K562 (cell line): ENCODE results near the gene FKBP9. TPM values are rescaled to one million over a fixed set of nuclear protein-coding genes. Genes with fewer than 3 reads are reported as not detected.

Source experiments
- ATAC-seq: fragments of 200-7000 bp; cut with Tn5 transposase; 3 replicates; pipeline ENCODE4 v1.9.1; 2020; ENCODE audit warnings: moderate library complexity
- BruUV-seq: library from RNA; stranded (reverse); fragments of 400-500 nt; replicated peaks from 2 replicates; lab custom pipeline; 2021; lab: Mats Ljungman, UMichigan
- CTCF ChIA-PET: fragments of 300-600 bp; formaldehyde crosslinking; extraction: SDS; loops from one replicate; lab custom pipeline; 2021; ENCODE audit warnings: low intra/inter-chr PET ratio; lab: Yijun Ruan, JAX
- POLR2A ChIA-PET: fragments of 300-600, 350-650 bp; sonication (Branson Sonifier 250); formaldehyde crosslinking; extraction: SDS; loops from one replicate; lab custom pipeline; 2021; ENCODE audit warnings: antibody characterized with exemption, inconsistent platforms; lab: Yijun Ruan, JAX
- DNase-seq, 4 experiments: peaks; one replicate each; pipeline versions ENCODE4 v3.0.0 to v3.0.0-alpha.2; 2011 to 2018; ENCODE audit warnings: low spot score in 3 of 4, mixed read lengths in 3 of 4; ENCODE audit errors: extremely low read depth in 1 of 4
- FAIRE-seq: peaks from 2 replicates; lab custom pipeline; 2011; peaks lifted over from hg19 to GRCh38; lab: Jason Lieb, UNC
- H2AFZ ChIP-seq: 2 replicates; pipeline ENCODE4 v1.6.0; 2011; ENCODE audit warnings: low read depth, low read length, control low read depth, inconsistent platforms
- H3K27ac ChIP-seq: fragments of 200-600 bp; 3 replicates; pipeline ENCODE4 v1.8.0; 2011; ENCODE audit warnings: low read depth, mild to moderate bottlenecking, control low read depth, inconsistent platforms, low read length, moderate library complexity, mixed read lengths; ENCODE audit errors: extremely low read depth
- H3K27me3 ChIP-seq, 2 experiments: fragments of 300-600 bp in 1 of 2; 2 replicates in 1 of 2; 3 replicates in 1 of 2; pipeline versions ENCODE4 v1.6.0 to v1.8.0; 2011; ENCODE audit warnings: inconsistent platforms in 2 of 2, low read length in 2 of 2, mild to moderate bottlenecking in 1 of 2, mixed read lengths in 1 of 2, moderate library complexity in 1 of 2; ENCODE audit not compliant: control insufficient read depth in 2 of 2, insufficient read depth in 2 of 2
- H3K36me3 ChIP-seq: fragments of 300-600 bp; 3 replicates; pipeline ENCODE4 v1.8.0; 2011; ENCODE audit warnings: mild to moderate bottlenecking, low read length, inconsistent platforms; ENCODE audit not compliant: control insufficient read depth, insufficient read depth
- H3K4me1 ChIP-seq, 2 experiments: fragments of 200-600 bp in 1 of 2; replicated peaks in 1 of 2; 2 replicates in 1 of 2; 3 replicates in 1 of 2; pipeline versions ENCODE4 v1.5.1 to v1.8.0; 2011; ENCODE audit warnings: inconsistent platforms in 2 of 2, low read length in 2 of 2, mild to moderate bottlenecking in 1 of 2, mixed read lengths in 1 of 2, moderate library complexity in 1 of 2; ENCODE audit not compliant: control insufficient read depth in 2 of 2, insufficient read depth in 2 of 2
- H3K4me2 ChIP-seq: 2 replicates; pipeline ENCODE4 v1.6.1; 2011; ENCODE audit warnings: low read length, control low read depth, inconsistent platforms, mixed read lengths; ENCODE audit not compliant: insufficient read depth
- H3K4me3 ChIP-seq: fragments of 200-600 bp; sonication (generic), shearing (Covaris generic); 2 replicates; pipeline ENCODE4 v1.5.1; 2016; ENCODE audit warnings: control low read depth, inconsistent platforms
- H3K79me2 ChIP-seq: fragments of 200-600 bp; 3 replicates; pipeline ENCODE4 v1.8.0; 2011; ENCODE audit warnings: low read length, inconsistent platforms; ENCODE audit not compliant: control insufficient read depth, insufficient read depth
- H3K9ac ChIP-seq, 2 experiments: 2 replicates each; pipeline versions ENCODE4 v1.6.0 to v1.6.1; 2011; ENCODE audit warnings: low read depth in 2 of 2, low read length in 2 of 2, control low read depth in 1 of 2, inconsistent platforms in 1 of 2, mild to moderate bottlenecking in 1 of 2, mixed read lengths in 1 of 2; ENCODE audit not compliant: insufficient read depth in 1 of 2
- H3K9me1 ChIP-seq: one replicate; pipeline ENCODE4 v1.6.0; 2011; ENCODE audit warnings: inconsistent platforms, mild to moderate bottlenecking, low read length, moderate library complexity; ENCODE audit not compliant: control insufficient read depth, insufficient read depth
- H3K9me3 ChIP-seq: replicated peaks from 2 replicates; pipeline ENCODE4 v1.5.1; 2011; ENCODE audit warnings: low read depth, low read length, inconsistent platforms; ENCODE audit not compliant: control insufficient read depth, insufficient read depth
- H4K20me1 ChIP-seq: replicated peaks from 2 replicates; pipeline ENCODE4 v1.6.1; 2011; ENCODE audit warnings: low read length, inconsistent platforms, mixed read lengths; ENCODE audit not compliant: control insufficient read depth, insufficient read depth
- BMI1 ChIP-seq: fragments of 150-350 bp; IDR thresholded peaks from 2 replicates; pipeline ENCODE4 v1.6.1; 2014; ENCODE audit warnings: low read length
- CREBBP ChIP-seq: IDR thresholded peaks from one replicate; pipeline ENCODE4 v1.6.1; 2012; ENCODE audit warnings: low read depth, mild to moderate bottlenecking, control low read depth, inconsistent platforms, low read length
- MYBL2 ChIP-seq, 2 experiments: fragments of 450-650 bp in 1 of 2; sonication (generic) in 1 of 2; formaldehyde crosslinking in 1 of 2; IDR thresholded peaks; 2 replicates each; pipeline versions ENCODE4 v1.6.1 to v1.8.1; 2017 to 2022; ENCODE audit warnings: borderline replicate concordance in 1 of 2, inconsistent platforms in 1 of 2, low read depth in 1 of 2, mild to moderate bottlenecking in 1 of 2, missing genetic modification reagents in 1 of 2, moderate library complexity in 1 of 2
- ZC3H11A ChIP-seq: IDR thresholded peaks from 2 replicates; pipeline ENCODE4 v1.6.1; 2012; ENCODE audit warnings: low read depth, low read length, improper control_type of control experiment
- ZNF785 ChIP-seq: fragments of 250-450 bp; sonication (Bioruptor Pico); IDR thresholded peaks from 2 replicates; pipeline ENCODE4 v1.4.0; 2020; ENCODE audit warnings: mild to moderate bottlenecking
- WGBS: fragments of 100-300 bp; shearing (Covaris generic); methylation state at CpG from one replicate; pipeline ENCODE4 v1.1.6; 2016; ENCODE audit warnings: low coverage, mixed read lengths; ENCODE audit not compliant: insufficient coverage; ENCODE audit errors: missing lambda C conversion rate; 5-methylcytosine and 5-hydroxymethylcytosine counted together
- in situ Hi-C: fragments of 300-500 bp; cut with MboI; formaldehyde crosslinking; loops from 4 replicates; pipeline ENCODE4 v1.15.0; 2018; ENCODE audit warnings: inconsistent platforms, mixed read lengths
- intact Hi-C: fragments of 100-400 bp; cut with micrococcal nuclease; formaldehyde crosslinking; loops from 2 replicates; pipeline ENCODE4 v1.14.2; 2022
- polyA plus RNA-seq, 8 experiments: library from polyadenylated mRNA; depleted of rRNA in 4 of 8; stranded (reverse) in 5 of 8; unstranded in 3 of 8; fragments of >200 nt; fragmentation: Nextera tagmentation in 2 of 8; fragmentation: Illumina TruSeq in 1 of 8; extraction: Ambion mirVana in 2 of 8; extraction: Trizol in 1 of 8; gene quantifications; 2 replicates each; pipeline versions ENCODE4 v1.2.1 to v1.2.3, GENCODE V29; 2011 to 2014; ENCODE audit warnings: inconsistent platforms in 1 of 8, missing spikeins in 1 of 8
- total RNA-seq, 7 experiments: library from RNA; depleted of rRNA in 6 of 7; stranded (reverse); fragments of >200 nt in 6 of 7; fragmentation: Illumina TruSeq in 2 of 7; extraction: Trizol in 2 of 7; gene quantifications; 2 replicates each; pipeline versions ENCODE4 v1.2.1 to v1.2.3, GENCODE V29; 2011 to 2021; ENCODE audit warnings: low replicate concordance in 1 of 7
- TF ChIP-seq, protein P1 (sequence below): sonication (generic); formaldehyde crosslinking; IDR thresholded peaks from 2 replicates; pipeline ENCODE4 v1.8.0; 2022; ENCODE audit warnings: missing genetic modification reagents, mild to moderate bottlenecking, moderate library complexity, borderline replicate concordance
- TF ChIP-seq, protein P2 (sequence below): sonication (generic); formaldehyde crosslinking; IDR thresholded peaks from 2 replicates; pipeline ENCODE4 v1.8.1; 2023; ENCODE audit warnings: mild to moderate bottlenecking, missing genetic modification reagents

FKBP9 gene
- total and polyA plus RNA-seq, 9 of the 15 experiments (the other 6 are each of a cell fraction or from before 2014, with no cell fraction given), result 5.9 to 23.7 (median 15.8) TPM

DNA sequence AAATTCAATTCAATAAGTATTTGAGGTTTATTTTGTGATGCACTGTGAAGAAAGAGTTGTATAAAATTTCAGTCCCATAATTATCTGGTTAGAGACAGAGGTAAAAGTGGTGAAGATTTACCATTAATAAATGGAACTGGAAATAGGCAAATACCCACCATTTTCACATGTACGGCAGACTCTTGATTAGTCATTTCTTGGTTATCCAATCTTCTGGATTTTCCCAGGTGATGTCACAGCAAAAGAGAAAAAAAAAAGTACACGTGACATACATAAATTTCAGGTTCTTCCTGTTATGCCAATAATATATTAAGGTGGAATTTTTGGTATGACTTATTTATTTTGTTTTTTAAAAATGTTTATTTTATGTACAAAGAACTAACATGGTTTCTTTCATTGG is 78.5 kb downstream of the FKBP9 start:
- no peak overlapping the region for H3K4me2 ChIP-seq
- in situ Hi-C loops, result no loop called here
- peaks cover 11% of the 10 kb centered on the region; the same call in 2 of the 3 replicates for H3K36me3 ChIP-seq
- no peak for FAIRE-seq
- no peak for ATAC-seq
- ChIA-PET CTCF (no interaction called here), POLR2A (no interaction called here)
- no peak overlapping the region for H3K4me3 ChIP-seq
- TF ChIP-seq, protein P1, sequence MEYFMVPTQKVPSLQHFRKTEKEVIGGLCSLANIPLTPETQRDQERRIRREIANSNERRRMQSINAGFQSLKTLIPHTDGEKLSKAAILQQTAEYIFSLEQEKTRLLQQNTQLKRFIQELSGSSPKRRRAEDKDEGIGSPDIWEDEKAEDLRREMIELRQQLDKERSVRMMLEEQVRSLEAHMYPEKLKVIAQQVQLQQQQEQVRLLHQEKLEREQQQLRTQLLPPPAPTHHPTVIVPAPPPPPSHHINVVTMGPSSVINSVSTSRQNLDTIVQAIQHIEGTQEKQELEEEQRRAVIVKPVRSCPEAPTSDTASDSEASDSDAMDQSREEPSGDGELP, result no peak
- 90% methylated on average over 2 of the region's 2 CpGs for WGBS
- H3K27me3 ChIP-seq, result no peaks in the 10 kb centered on the region
- H4K20me1 ChIP-seq, result no peaks in the 10 kb centered on the region; the same call in 1 of the 2 replicates
- BruUV-seq, result no TSS peak
- no peak overlapping the region for H3K9ac ChIP-seq
- no peak overlapping the region for H3K27ac ChIP-seq
- H3K9me3 ChIP-seq, result no peaks in the 10 kb centered on the region
- intact Hi-C loops, result no loop called here
- H3K9me1 ChIP-seq, result no peaks in the 10 kb centered on the region
- H3K4me1 ChIP-seq, result peaks cover 0 to 6% of the 10 kb centered on the region in 2 experiments; a peak in 2 of 5 replicates
- no peak overlapping the region for H2AFZ ChIP-seq
- DNase-seq, result no peak
- peaks cover 78% of the 10 kb centered on the region for H3K79me2 ChIP-seq

DNA sequence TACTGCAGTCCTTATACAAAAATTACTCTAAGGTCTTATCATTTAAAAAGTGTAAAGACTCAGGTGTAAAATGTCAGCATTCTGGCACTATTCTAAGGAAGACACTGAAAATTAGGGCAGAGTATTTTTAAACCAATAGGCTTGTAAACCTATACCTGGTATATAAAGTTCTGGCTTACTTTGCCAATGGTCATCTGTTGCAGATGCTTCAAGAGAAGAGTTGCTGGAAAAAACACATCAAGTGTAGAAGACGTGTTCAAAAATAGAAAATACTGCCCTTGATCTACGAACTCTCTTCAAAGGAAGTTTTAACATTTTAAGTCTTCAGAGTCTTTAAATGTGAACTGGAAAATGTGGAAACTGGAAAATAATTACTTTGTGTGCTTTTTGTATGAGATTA is 81.4 kb downstream of the FKBP9 start:
- peaks cover 92% of the 10 kb centered on the region for H3K79me2 ChIP-seq
- peaks cover 5% of the 10 kb centered on the region for H4K20me1 ChIP-seq
- H3K27ac ChIP-seq, result no peak overlapping the region
- no peak overlapping the region for H3K4me2 ChIP-seq
- WGBS, result 71% methylated on average over 2 of the region's 2 CpGs
- H2AFZ ChIP-seq, result no peak overlapping the region
- no peaks in the 10 kb centered on the region for H3K27me3 ChIP-seq
- intact Hi-C loops (no loop called here), in situ Hi-C loops (no loop called here)
- POLR2A ChIA-PET, result interaction anchor here (1.6 kb wide), 1 partner anchor 9 kb away, joined by 6 read pairs; no protein-coding TSS in a partner anchor
- no peak for FAIRE-seq
- no peaks in the 10 kb centered on the region for H3K9me3 ChIP-seq
- H3K9me1 ChIP-seq, result no peaks in the 10 kb centered on the region
- peaks cover 11% of the 10 kb centered on the region; the same call in 2 of the 3 replicates for H3K36me3 ChIP-seq
- CTCF ChIA-PET, result no interaction called here
- TF ChIP-seq ZNF785 (CRISPR knock-in tag) (no peak), BMI1 (no peak), ZC3H11A (no peak), CREBBP (no peak), MYBL2 (IDR thresholded peaks at IDR 0.05; ENCODE audit: low read depth) (no peak), MYBL2 (CRISPR knock-in tag; IDR thresholded peaks at IDR 0.05; ENCODE audit: borderline replicate concordance) (no peak)
- TF ChIP-seq, protein P2, sequence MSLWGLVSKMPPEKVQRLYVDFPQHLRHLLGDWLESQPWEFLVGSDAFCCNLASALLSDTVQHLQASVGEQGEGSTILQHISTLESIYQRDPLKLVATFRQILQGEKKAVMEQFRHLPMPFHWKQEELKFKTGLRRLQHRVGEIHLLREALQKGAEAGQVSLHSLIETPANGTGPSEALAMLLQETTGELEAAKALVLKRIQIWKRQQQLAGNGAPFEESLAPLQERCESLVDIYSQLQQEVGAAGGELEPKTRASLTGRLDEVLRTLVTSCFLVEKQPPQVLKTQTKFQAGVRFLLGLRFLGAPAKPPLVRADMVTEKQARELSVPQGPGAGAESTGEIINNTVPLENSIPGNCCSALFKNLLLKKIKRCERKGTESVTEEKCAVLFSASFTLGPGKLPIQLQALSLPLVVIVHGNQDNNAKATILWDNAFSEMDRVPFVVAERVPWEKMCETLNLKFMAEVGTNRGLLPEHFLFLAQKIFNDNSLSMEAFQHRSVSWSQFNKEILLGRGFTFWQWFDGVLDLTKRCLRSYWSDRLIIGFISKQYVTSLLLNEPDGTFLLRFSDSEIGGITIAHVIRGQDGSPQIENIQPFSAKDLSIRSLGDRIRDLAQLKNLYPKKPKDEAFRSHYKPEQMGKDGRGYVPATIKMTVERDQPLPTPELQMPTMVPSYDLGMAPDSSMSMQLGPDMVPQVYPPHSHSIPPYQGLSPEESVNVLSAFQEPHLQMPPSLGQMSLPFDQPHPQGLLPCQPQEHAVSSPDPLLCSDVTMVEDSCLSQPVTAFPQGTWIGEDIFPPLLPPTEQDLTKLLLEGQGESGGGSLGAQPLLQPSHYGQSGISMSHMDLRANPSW (CRISPR knock-in tag), result no peak
- no peak for DNase-seq
- ATAC-seq, result no peak
- no peak overlapping the region for H3K9ac ChIP-seq
- peaks cover 3 to 18% of the 10 kb centered on the region in 2 experiments; a peak in 2 of 5 replicates for H3K4me1 ChIP-seq
- no TSS peak for BruUV-seq
- H3K4me3 ChIP-seq, result no peak overlapping the region
